HepG2 (cell line): ENCODE measurements around the gene ABHD2. TPM values are rescaled to one million over a fixed set of nuclear protein-coding genes. Genes with fewer than 3 reads are reported as not detected.

Experiments used
- ATAC-seq: fragments of 200-7000 bp; cut with Tn5 transposase; 3 replicates; pipeline ENCODE4 v1.9.1; 2020; ENCODE audit warnings: mild to moderate bottlenecking, moderate library complexity
- BruUV-seq: library from RNA; stranded (reverse); fragments of 400-500 nt; replicated peaks from 2 replicates; lab custom pipeline; 2021; lab: Mats Ljungman, UMichigan
- CTCF ChIA-PET: fragments of 300-600 bp; formaldehyde crosslinking; extraction: SDS; loops from one replicate; lab custom pipeline; 2021; ENCODE audit warnings: low total read pairs, inconsistent platforms, low intra/inter-chr PET ratio; lab: Yijun Ruan, JAX
- POLR2A ChIA-PET: fragments of 350-600 bp; sonication (Branson Sonifier 250); formaldehyde crosslinking; loops from one replicate; lab custom pipeline; 2020; ENCODE audit warnings: antibody characterized with exemption, inconsistent platforms; lab: Yijun Ruan, JAX
- DNase-seq: peaks from one replicate; pipeline ENCODE4 v3.0.0-alpha.2; 2015; ENCODE audit warnings: low spot score
- FAIRE-seq: peaks from 3 replicates; lab custom pipeline; 2011; peaks lifted over from hg19 to GRCh38; lab: Jason Lieb, UNC
- H2AFZ ChIP-seq: one replicate; pipeline ENCODE4 v1.6.1; 2011; ENCODE audit warnings: low read length, inconsistent platforms
- H3K27ac ChIP-seq: fragments of 300-600 bp; 3 replicates; pipeline ENCODE4 v1.8.0; 2011; ENCODE audit warnings: mixed run types, mild to moderate bottlenecking, mixed read lengths, low read length, inconsistent platforms; ENCODE audit not compliant: insufficient read depth; ENCODE audit errors: extremely low read length
- H3K27me3 ChIP-seq, 2 experiments: fragments of 200-600 bp in 1 of 2; 2 replicates in 1 of 2; 3 replicates in 1 of 2; pipeline versions ENCODE4 v1.6.0 to v1.8.0; 2011; ENCODE audit warnings: low read length in 2 of 2, mild to moderate bottlenecking in 2 of 2, moderate library complexity in 2 of 2, inconsistent platforms in 1 of 2; ENCODE audit not compliant: insufficient read depth in 2 of 2, control insufficient read depth in 1 of 2
- H3K36me3 ChIP-seq, 2 experiments: fragments of 200-600 bp in 1 of 2; replicated peaks in 1 of 2; 2 replicates in 1 of 2; 3 replicates in 1 of 2; pipeline versions ENCODE4 v1.5.1 to v1.8.0; 2011; ENCODE audit warnings: low read length in 2 of 2, inconsistent platforms in 1 of 2; ENCODE audit not compliant: insufficient read depth in 2 of 2, control insufficient read depth in 1 of 2
- H3K4me1 ChIP-seq: 2 replicates; pipeline ENCODE4 v1.5.1; 2012; ENCODE audit warnings: low read length, inconsistent platforms; ENCODE audit not compliant: insufficient read depth
- H3K4me2 ChIP-seq: 2 replicates; pipeline ENCODE4 v1.6.0; 2011; ENCODE audit warnings: low read depth, low read length, inconsistent platforms
- H3K4me3 ChIP-seq, 3 experiments: fragments of 200-600 bp in 1 of 3; sonication (generic), shearing (Covaris generic) in 1 of 3; replicated peaks in 1 of 3; 2 replicates each; pipeline ENCODE4 v1.5.1; 2011 to 2016; ENCODE audit warnings: low read length in 3 of 3, inconsistent platforms in 2 of 3, low read depth in 2 of 3, mild to moderate bottlenecking in 2 of 3, control low read depth in 1 of 3, mixed read lengths in 1 of 3; ENCODE audit not compliant: insufficient read depth in 1 of 3
- H3K79me2 ChIP-seq: one replicate; pipeline ENCODE4 v1.6.1; 2011; ENCODE audit warnings: low read length, inconsistent platforms; ENCODE audit not compliant: insufficient read depth
- H3K9ac ChIP-seq: 2 replicates; pipeline ENCODE4 v1.6.0; 2011; ENCODE audit warnings: mild to moderate bottlenecking, low read depth, low read length, inconsistent platforms; ENCODE audit not compliant: insufficient read depth
- H3K9me3 ChIP-seq: 2 replicates; pipeline ENCODE4 v1.5.1; 2012; ENCODE audit warnings: mild to moderate bottlenecking, low read length
- H4K20me1 ChIP-seq: 2 replicates; pipeline ENCODE4 v1.6.0; 2011; ENCODE audit warnings: inconsistent platforms, mild to moderate bottlenecking, low read length, moderate library complexity; ENCODE audit not compliant: insufficient read depth
- HOXA3 ChIP-seq: sonication (generic); formaldehyde crosslinking; IDR thresholded peaks from 2 replicates; pipeline ENCODE4 v1.5.0; 2020; ENCODE audit warnings: missing genetic modification reagents
- KMT2B ChIP-seq: IDR thresholded peaks from 2 replicates; pipeline ENCODE4 v1.6.1; 2016; ENCODE audit warnings: missing genetic modification reagents, missing compliant biosample characterization
- MED1 ChIP-seq: sonication (generic); formaldehyde crosslinking; IDR thresholded peaks from 2 replicates; pipeline ENCODE4 v1.4.0; 2020; ENCODE audit warnings: missing genetic modification reagents
- ONECUT2 ChIP-seq: sonication (generic); formaldehyde crosslinking; IDR thresholded peaks from 2 replicates; pipeline ENCODE4 v1.4.0; 2020; ENCODE audit warnings: missing genetic modification reagents
- PHF21A ChIP-seq: sonication (generic); formaldehyde crosslinking; IDR thresholded peaks from 2 replicates; pipeline ENCODE4 v1.5.0; 2020; ENCODE audit warnings: mild to moderate bottlenecking, missing genetic modification reagents
- TMF1 ChIP-seq: sonication (generic); formaldehyde crosslinking; IDR thresholded peaks from 2 replicates; pipeline ENCODE4 v1.8.1; 2022; ENCODE audit warnings: low read depth, missing genetic modification reagents
- ZNF891 ChIP-seq: sonication (generic); formaldehyde crosslinking; IDR thresholded peaks from 2 replicates; pipeline ENCODE4 v1.5.0; 2020; ENCODE audit warnings: mild to moderate bottlenecking, missing genetic modification reagents
- WGBS: methylation state at CpG from one replicate; pipeline ENCODE4 v1.1.6; 2017; ENCODE audit warnings: low lambda C conversion rate; 5-methylcytosine and 5-hydroxymethylcytosine counted together
- in situ Hi-C: cut with HindIII; loops from 2 replicates; pipeline ENCODE4 v1.10.0; 2017; ENCODE audit warnings: low pct_unique_long_range_greater_than_20kb; ENCODE audit not compliant: extremely low pct_ligation_motif_present
- intact Hi-C: fragments of 100-400 bp; cut with micrococcal nuclease; formaldehyde crosslinking; loops from one replicate; pipeline ENCODE4 v1.10.0; 2022; ENCODE audit not compliant: unreplicated experiment
- polyA plus RNA-seq, 8 experiments: library from polyadenylated mRNA; depleted of rRNA in 3 of 8; stranded (reverse) in 7 of 8; unstranded in 1 of 8; fragments of >200 nt; fragmentation: Illumina TruSeq in 4 of 8; extraction: Trizol in 4 of 8; gene quantifications; 2 replicates each; pipeline versions ENCODE4 v1.2.1 to v1.2.3, GENCODE V29; 2011 to 2016; ENCODE audit warnings: low read depth in 4 of 8, missing spikeins in 1 of 8, mixed read lengths in 1 of 8; ENCODE audit not compliant: insufficient read depth in 1 of 8
- total RNA-seq, 5 experiments: library from RNA; depleted of rRNA; stranded (reverse); fragments of >200 nt; fragmentation: Illumina TruSeq; extraction: Trizol; gene quantifications; 2 replicates each; pipeline ENCODE4 v1.2.3, GENCODE V29; 2016; ENCODE audit warnings: low read depth in 1 of 5
- TF ChIP-seq, protein P1 (sequence below): sonication (generic); formaldehyde crosslinking; IDR thresholded peaks from 2 replicates; pipeline ENCODE4 v1.4.0; 2020; ENCODE audit warnings: missing genetic modification reagents
- TF ChIP-seq, protein P2 (sequence below): sonication (generic); formaldehyde crosslinking; IDR thresholded peaks from 2 replicates; pipeline ENCODE4 v1.8.0; 2022; ENCODE audit warnings: low read depth, missing genetic modification reagents
- TF ChIP-seq, protein P3 (sequence below): IDR thresholded peaks from 2 replicates; pipeline ENCODE4 v1.6.1; 2012; ENCODE audit warnings: inconsistent platforms

ABHD2 gene
- total and polyA plus RNA-seq, 2 of the 13 experiments (the other 11 are each of a cell fraction or from before 2014, with no cell fraction given): 14.8 to 22.4 TPM

- TF ChIP-seq, protein P1, sequence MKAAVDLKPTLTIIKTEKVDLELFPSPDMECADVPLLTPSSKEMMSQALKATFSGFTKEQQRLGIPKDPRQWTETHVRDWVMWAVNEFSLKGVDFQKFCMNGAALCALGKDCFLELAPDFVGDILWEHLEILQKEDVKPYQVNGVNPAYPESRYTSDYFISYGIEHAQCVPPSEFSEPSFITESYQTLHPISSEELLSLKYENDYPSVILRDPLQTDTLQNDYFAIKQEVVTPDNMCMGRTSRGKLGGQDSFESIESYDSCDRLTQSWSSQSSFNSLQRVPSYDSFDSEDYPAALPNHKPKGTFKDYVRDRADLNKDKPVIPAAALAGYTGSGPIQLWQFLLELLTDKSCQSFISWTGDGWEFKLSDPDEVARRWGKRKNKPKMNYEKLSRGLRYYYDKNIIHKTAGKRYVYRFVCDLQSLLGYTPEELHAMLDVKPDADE (CRISPR knock-in tag): no peak
- TF ChIP-seq ONECUT2: no peak
- TF ChIP-seq, all 625 proteins: peak for 0
These were observed 103.9 kb downstream of the ABHD2 start (continued) for GRCh38 chr15:89192136-89192535.

DNA sequence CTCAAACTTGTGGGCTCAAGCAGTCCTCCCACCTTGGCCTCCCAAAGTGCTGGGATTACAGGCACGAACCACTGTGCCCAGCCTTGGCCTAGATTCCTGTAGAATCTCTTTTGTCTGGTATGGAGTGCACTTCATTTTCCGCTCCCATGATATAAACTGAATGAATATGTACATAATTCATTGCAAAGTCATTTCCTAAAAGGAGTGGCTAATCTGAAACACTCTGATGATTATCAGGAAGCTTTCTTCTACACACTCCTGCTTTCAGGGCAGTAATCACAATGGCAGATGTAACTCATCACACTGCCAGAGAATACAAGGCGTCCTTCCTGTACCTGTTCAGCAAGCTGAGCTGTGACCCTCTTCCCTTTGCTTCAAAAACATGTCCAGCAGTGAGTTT is 104.5 kb downstream of the ABHD2 start:
- Histone ChIP-seq H3K27me3 (no peaks in the 10 kb centered on the region), H3K4me3 (no peak overlapping the region), H3K36me3 (peaks cover 8 to 55% of the 10 kb centered on the region in 2 experiments), H2AFZ (no peak overlapping the region), H3K9ac (no peak overlapping the region), H3K9me3 (no peaks in the 10 kb centered on the region), H3K4me1 (peaks cover 20% of the 10 kb centered on the region), H3K27ac (no peak overlapping the region), H3K79me2 (no peaks in the 10 kb centered on the region), H3K4me2 (no peak overlapping the region), H4K20me1 (no peaks in the 10 kb centered on the region)
- 94% methylated on average over 3 of the region's 3 CpGs for WGBS
- BruUV-seq: no TSS peak
- CTCF ChIA-PET: no interaction called here
- intact Hi-C loops: no loop called here
- TF ChIP-seq TMF1 (CRISPR knock-in tag) (no peak), MED1 (CRISPR knock-in tag) (no peak), KMT2B (CRISPR knock-in tag) (no peak), HOXA3 (CRISPR knock-in tag) (no peak), PHF21A (no peak), ZNF891 (CRISPR knock-in tag) (no peak)
- TF ChIP-seq, protein P2, sequence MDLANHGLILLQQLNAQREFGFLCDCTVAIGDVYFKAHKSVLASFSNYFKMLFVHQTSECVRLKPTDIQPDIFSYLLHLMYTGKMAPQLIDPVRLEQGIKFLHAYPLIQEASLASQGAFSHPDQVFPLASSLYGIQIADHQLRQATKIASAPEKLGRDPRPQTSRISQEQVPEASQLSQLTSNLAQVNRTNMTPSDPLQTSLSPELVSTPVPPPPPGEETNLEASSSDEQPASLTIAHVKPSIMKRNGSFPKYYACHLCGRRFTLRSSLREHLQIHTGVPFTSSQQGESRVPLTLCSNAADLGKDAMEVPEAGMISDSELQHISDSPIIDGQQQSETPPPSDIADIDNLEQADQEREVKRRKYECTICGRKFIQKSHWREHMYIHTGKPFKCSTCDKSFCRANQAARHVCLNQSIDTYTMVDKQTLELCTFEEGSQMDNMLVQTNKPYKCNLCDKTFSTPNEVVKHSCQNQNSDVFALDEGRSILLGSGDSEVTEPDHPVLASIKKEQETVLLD (CRISPR knock-in tag): no peak
- TF ChIP-seq, protein P3, sequence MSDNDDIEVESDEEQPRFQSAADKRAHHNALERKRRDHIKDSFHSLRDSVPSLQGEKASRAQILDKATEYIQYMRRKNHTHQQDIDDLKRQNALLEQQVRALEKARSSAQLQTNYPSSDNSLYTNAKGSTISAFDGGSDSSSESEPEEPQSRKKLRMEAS: no peak
- in situ Hi-C loops: no loop called here
- no peak for DNase-seq
- POLR2A ChIA-PET: no interaction called here
- no peak for FAIRE-seq
- ATAC-seq: no peak
